Duodenal mucosa (tissue), 2 donors: ENCODE data around the gene SPEG.
A peak's percentile ranks its signal among the peaks of the same experiment; 100 is the strongest.

ENCODE experiments used
- H3K27ac ChIP-seq: one replicate; pipeline ENCODE4 v1.7.0; 2013; ENCODE audit warnings: low read depth, low read length
- H3K27me3 ChIP-seq, 2 donors: one replicate each; pipeline ENCODE4 v1.7.0; 2013; ENCODE audit warnings: low read length in 2 of 2, control low read depth in 1 of 2; ENCODE audit not compliant: insufficient read depth in 2 of 2, control insufficient read depth in 1 of 2
- H3K36me3 ChIP-seq, 2 donors: one replicate each; pipeline ENCODE4 v1.7.0; 2013; ENCODE audit warnings: low read length in 2 of 2, control low read depth in 1 of 2; ENCODE audit not compliant: insufficient read depth in 2 of 2, control insufficient read depth in 1 of 2
- H3K4me1 ChIP-seq, 2 donors: one replicate each; pipeline ENCODE4 v1.7.0; 2013; ENCODE audit warnings: low read length in 2 of 2, control low read depth in 1 of 2; ENCODE audit not compliant: insufficient read depth in 2 of 2, control insufficient read depth in 1 of 2
- H3K4me3 ChIP-seq, 2 donors: one replicate each; pipeline ENCODE4 v1.7.0; 2013; ENCODE audit warnings: low read length in 2 of 2, low read depth in 1 of 2
- H3K9ac ChIP-seq, 2 donors: one replicate each; pipeline ENCODE4 v1.7.0; 2013; ENCODE audit warnings: low read length in 2 of 2, low read depth in 1 of 2
- H3K9me3 ChIP-seq, 2 donors: one replicate each; pipeline ENCODE4 v1.7.0; 2013; ENCODE audit warnings: low read length in 2 of 2, control low read depth in 1 of 2; ENCODE audit not compliant: control insufficient read depth in 1 of 2

Gene SPEG

DNA sequence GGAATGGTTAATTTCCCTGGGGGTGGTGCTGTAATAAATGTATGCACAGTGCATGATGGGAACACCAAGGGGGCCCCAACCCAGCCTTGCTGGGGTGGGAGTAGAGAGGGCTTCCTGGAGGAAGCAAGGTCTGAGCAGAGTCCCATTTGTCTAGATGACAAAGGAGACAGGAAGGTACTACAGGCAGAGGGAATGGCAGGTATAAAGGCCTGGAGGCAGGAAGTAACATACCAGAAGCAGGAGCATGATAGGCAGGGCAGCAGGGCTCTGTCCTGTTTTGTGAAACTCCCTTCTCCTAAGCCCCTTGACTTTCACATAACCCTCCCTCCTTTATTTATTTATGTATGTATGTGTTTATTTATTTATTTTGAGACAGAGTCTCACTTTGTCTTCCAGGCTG lies 68.0 kb downstream of the SPEG start:
- Histone ChIP-seq H3K4me1 (peaks cover 15 to 17% of the 10 kb centered on the region in 2 donors), H3K27ac (no peak overlapping the region), H3K9me3 (no peaks in the 10 kb centered on the region), H3K9ac (no peak overlapping the region), H3K36me3 (peaks cover 12 to 46% of the 10 kb centered on the region in 2 donors), H3K27me3 (peaks cover 0 to 2% of the 10 kb centered on the region in 2 donors), H3K4me3 (no peak overlapping the region)

DNA sequence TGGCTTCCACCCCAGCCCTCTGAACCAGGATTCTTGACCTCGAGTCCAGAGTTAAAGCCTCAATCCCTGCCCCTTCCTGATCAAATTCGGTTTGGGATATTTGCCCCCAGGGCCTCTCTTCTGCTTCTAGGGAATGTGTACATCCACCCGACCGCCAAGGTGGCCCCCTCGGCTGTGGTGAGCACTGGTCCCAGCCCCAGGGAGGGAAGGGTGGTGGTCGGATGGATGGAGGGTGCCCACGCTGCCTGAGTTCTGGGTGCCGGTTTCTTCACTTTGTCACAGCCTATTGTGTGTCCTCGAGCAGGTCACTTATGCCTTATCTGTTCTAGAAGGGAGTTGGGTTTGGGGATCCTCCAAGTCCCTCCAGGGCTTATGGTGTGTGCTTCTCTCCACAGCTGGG lies 70.9 kb downstream of the SPEG start:
- H3K9me3 ChIP-seq = no peaks in the 10 kb centered on the region
- peaks cover 12 to 46% of the 10 kb centered on the region in 2 donors for H3K36me3 ChIP-seq
- peaks cover 5 to 10% of the 10 kb centered on the region in 2 donors for H3K4me1 ChIP-seq
- peaks cover 4 to 6% of the 10 kb centered on the region in 2 donors for H3K27me3 ChIP-seq
- H3K4me3 ChIP-seq = no peak overlapping the region
- no peak overlapping the region for H3K9ac ChIP-seq
- no peak overlapping the region for H3K27ac ChIP-seq

DNA sequence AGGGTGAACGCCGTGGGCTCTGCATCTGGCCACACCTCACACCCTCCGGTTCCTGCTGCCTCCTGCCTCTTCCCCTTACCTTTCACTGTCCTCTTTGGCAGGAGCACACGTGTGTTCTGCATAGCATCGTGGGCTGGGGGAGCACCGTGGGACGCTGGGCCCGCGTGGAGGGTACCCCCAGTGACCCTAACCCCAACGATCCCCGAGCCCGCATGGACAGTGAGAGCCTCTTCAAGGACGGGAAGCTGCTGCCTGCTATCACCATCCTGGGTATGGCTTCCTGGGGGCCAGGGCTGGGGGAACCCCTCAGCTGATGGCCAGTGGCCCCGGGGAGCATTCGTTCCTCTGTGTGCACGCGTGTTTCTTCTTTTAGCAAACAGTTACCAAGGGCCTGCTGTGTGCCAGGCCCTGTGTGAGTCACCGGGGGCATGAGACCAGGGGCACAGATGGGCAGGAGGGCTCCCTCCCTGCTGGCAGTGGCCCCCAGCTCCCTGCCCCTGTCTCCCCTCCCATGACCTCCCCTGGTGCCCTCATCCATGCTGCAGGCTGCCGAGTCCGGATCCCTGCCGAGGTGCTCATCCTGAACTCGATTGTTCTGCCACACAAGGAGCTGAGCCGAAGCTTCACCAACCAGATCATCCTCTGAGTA lies 71.6 kb downstream of the SPEG start:
- no peak overlapping the region for H3K9ac ChIP-seq
- H3K36me3 ChIP-seq = peaks cover 12 to 46% of the 10 kb centered on the region in 2 donors
- H3K4me1 ChIP-seq = peaks cover 5 to 10% of the 10 kb centered on the region in 2 donors
- peaks cover 4 to 12% of the 10 kb centered on the region in 2 donors for H3K27me3 ChIP-seq
- no peak overlapping the region for H3K4me3 ChIP-seq
- no peak overlapping the region for H3K27ac ChIP-seq
- no peaks in the 10 kb centered on the region for H3K9me3 ChIP-seq

DNA sequence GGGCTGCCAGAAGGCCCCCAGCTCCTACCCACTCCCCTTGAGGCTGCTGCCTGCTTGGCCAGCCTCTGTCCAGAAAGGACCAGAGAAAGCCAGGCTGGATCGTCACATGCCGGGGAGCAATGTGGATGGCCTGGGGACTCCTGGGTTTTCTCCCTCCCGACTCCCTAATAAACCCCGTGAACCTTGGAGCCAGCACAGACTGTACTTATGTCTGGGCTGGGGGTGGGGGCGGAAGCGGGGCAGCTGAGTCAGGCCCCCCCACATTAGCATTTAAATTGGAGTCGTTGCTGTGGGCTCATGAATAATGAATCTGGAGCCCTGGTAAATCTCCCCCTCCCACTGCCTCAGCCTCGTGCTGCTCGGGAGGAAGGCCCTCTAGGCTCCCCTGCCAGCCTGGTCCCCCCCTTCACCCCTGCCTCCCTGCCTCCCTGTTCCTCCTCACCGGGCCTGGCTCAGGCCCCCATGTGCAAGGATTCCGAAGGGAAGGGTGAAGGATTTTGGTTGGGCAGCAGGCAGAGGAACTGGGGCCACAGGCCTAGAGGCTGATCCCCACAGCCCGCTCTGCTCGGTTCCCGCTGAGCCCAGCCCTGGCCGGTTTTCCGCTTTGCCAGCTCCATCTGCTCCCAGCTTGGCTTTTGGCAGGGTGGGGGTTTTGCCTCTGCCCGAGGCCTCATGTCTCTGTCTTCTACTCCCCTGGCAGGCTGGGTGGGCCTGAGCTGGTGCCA lies 72.3 kb downstream of the SPEG start:
- H3K36me3 ChIP-seq = peaks cover 10 to 46% of the 10 kb centered on the region in 2 donors
- H3K4me1 ChIP-seq = peaks cover 5 to 10% of the 10 kb centered on the region in 2 donors
- no peak overlapping the region for H3K27ac ChIP-seq
- no peak overlapping the region for H3K9ac ChIP-seq
- H3K4me3 ChIP-seq = no peak overlapping the region
- no peaks in the 10 kb centered on the region for H3K9me3 ChIP-seq
- H3K27me3 ChIP-seq = peaks cover 8 to 17% of the 10 kb centered on the region in 2 donors

DNA sequence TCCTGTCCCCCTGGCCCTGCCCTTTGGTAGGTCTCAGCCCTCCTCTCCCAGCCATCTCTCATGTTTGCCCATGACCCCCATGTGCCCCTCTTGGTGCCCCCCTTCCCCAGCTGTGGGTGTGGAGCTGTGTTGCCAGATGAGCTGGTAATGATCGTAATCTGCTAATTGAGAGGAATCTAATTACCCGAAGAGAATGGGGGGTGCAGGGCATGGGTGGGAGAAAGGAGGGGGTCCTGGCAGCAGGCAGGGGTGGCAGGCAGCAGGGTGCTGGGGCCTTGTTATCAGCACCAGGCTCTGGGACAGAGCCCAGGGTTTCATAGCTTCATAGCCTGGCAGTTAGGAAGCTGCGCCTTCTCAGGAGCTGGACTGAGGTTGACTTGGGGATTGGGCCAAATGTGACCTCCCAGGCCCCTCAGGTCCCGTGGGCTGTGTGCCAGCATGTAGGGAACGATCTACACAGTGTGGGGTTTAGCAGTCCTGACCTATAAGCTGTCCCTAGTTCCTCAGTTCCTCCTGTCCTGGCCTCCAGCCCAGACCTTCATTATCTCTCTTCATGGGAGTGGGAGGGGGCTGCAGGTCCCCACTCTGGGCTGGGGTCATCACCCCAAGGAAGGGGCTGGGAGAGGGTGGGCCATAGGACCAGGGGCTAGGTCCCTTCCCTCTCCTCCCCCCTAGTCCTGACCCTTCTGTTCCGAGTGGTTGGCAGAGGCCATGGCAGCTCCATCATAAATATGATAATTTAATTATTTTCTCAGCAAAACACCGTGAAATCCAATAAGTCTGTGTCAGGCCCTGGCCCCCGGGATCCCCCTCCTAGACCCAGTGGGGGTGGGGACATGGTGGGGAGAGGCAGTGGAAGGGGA lies 73.2 kb downstream of the SPEG start:
- peaks cover 5 to 10% of the 10 kb centered on the region in 2 donors for H3K4me1 ChIP-seq
- H3K9ac ChIP-seq = no peak overlapping the region
- peaks cover 10 to 40% of the 10 kb centered on the region in 2 donors for H3K36me3 ChIP-seq
- no peaks in the 10 kb centered on the region for H3K9me3 ChIP-seq
- no peak overlapping the region for H3K27ac ChIP-seq
- no peak overlapping the region for H3K4me3 ChIP-seq
- H3K27me3 ChIP-seq = peaks cover 16 to 26% of the 10 kb centered on the region in 2 donors

DNA sequence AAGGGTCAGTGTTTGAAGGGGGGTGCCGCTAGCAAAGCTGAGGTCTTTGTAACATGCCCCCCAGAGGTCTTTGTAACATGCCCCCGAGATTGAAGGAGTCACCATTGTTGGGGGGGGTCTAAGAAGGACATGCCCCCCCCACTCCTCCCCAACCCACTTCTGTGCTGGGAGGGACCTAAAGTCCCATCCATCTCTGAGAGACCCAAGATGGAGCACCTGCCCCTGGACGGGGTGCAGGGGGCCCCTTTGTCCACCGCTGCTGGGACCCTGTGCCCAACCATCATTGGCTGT lies 73.7 kb downstream of the SPEG start:
- Histone ChIP-seq H3K36me3 (peaks cover 9 to 37% of the 10 kb centered on the region in 2 donors), H3K4me1 (peaks cover 5 to 10% of the 10 kb centered on the region in 2 donors), H3K27me3 (peaks cover 22 to 31% of the 10 kb centered on the region in 2 donors), H3K4me3 (no peak overlapping the region), H3K27ac (no peak overlapping the region), H3K9me3 (no peaks in the 10 kb centered on the region), H3K9ac (no peak overlapping the region)

DNA sequence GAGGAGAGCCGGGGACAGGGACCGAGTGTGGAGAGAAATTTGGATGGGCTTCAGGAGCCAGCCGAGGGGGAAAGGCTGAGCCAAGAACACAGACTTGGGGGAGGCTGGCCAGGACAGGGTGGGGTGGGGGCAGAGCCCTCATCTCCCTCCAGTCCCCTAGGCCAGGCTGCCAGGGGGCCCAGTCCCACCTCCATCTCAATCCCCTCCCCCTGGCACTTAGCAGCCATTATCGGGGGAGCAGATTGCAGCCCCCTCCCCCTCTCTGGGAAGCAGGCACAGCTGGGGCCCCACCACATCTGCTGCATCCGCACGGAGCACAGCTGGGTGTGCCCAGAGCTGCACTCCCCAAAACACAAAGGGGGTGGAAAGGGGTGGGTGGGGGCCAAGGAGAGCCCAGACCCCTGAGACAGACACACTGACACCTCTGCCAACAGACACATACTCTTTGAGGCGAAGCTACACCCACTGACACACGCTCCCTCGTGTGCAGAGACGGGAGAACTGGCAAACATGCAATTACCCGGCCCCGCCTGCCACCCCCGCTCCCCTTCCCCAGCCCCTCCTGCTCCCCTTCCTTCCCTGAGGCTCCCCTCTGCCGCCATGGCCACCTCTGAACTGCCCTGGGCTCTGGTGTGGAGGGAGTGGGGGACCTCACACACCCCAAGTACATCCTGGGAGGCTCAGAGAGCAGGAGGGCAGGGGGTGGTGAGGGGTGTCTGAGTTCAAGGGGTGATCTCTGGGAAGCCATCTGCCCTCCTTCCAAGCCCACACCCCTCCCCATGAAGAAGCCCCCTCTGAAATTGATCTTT lies 74.5 kb downstream of the SPEG start:
- H3K27ac ChIP-seq = no peak overlapping the region
- no peak overlapping the region for H3K9ac ChIP-seq
- no peaks in the 10 kb centered on the region for H3K9me3 ChIP-seq
- peak overlapping the region in 1 of 2 donors; percentile 2 for H3K4me3 ChIP-seq
- H3K27me3 ChIP-seq = peaks cover 30 to 39% of the 10 kb centered on the region in 2 donors
- peaks cover 7 to 29% of the 10 kb centered on the region in 2 donors for H3K36me3 ChIP-seq
- peaks cover 5 to 10% of the 10 kb centered on the region in 2 donors for H3K4me1 ChIP-seq

DNA sequence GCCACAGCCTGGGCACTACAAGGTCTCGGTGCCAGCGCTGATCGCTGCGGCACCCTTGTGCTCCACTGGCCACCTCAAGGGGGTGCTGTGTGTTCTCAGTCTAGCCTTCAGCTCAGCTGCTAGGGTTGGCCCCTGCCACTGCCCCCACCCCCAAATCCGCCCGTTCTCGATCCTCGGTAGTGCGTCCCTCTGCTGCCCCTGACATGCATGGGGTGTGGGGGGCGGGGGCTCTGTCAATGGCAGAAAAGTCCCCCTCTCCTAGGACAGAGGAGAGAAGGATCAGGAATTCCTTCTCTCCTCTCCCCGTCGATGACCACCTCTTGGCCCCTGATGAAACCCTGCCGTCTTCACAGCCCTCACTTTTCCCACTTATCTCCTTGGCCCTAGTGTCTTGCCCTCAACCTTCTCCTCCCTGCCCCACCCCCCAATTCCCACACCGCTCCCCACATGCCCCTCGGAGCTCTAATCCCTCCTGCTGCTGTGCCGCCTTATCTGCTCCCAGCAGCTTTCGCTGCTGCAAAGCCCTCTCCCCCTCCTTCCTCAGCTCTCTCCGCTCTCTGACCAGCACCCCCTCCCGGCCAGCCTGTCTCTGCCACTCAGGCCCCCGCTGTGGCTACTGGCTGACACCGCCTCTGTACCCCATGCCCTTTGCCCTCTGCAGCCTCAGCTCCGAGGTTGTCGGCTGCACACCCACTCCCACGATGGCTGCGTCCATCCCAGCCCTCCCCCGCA lies 75.3 kb downstream of the SPEG start:
- Histone ChIP-seq H3K27ac (no peak overlapping the region), H3K4me1 (peaks cover 5 to 10% of the 10 kb centered on the region in 2 donors)

DNA sequence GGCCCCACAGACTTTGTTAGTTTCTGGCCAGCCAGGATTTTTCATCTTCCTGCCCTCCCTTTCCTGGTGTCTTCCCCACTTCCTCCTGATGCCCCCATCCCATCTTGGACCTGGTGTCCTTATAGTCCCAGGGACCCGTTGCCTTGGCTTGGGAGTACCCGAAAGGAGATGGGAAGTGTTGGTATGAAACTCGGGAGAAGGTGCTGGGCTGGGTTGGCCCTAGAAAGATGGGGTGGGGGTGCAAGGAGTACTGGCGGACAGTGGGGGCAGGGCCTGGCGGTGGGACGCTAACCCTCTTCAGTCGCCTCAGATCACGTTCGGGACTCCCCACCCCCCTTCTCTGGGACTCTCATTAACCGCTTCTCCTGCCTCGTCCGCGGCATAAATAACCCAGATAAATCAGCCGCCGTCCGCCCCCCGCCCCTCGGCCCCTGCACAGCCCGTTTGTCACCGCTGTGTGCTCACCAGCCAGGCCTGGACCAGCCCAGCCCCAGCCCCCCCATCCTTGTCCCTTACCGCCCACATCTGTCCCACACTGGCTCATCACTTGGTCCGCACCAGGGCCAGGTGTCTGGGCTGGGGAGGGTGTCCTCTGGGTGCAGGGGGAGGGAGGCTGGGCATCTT lies 76.0 kb downstream of the SPEG start:
- Histone ChIP-seq H3K9me3 (no peaks in the 10 kb centered on the region), H3K9ac (no peak overlapping the region), H3K4me1 (peaks cover 5 to 10% of the 10 kb centered on the region in 2 donors), H3K4me3 (no peak overlapping the region), H3K27ac (no peak overlapping the region), H3K27me3 (peaks cover 39 to 45% of the 10 kb centered on the region in 2 donors), H3K36me3 (peaks cover 0 to 15% of the 10 kb centered on the region in 2 donors)

More for the DNA sequence above, 75.3 kb downstream of the SPEG start:
- Histone ChIP-seq H3K9ac (no peak overlapping the region), H3K27me3 (peaks cover 36 to 45% of the 10 kb centered on the region in 2 donors), H3K9me3 (no peaks in the 10 kb centered on the region), H3K4me3 (peak overlapping the region; percentile 2 to 27), H3K36me3 (peaks cover 0 to 22% of the 10 kb centered on the region in 2 donors)
